ENCODE results near the gene BLMH.

DNA sequence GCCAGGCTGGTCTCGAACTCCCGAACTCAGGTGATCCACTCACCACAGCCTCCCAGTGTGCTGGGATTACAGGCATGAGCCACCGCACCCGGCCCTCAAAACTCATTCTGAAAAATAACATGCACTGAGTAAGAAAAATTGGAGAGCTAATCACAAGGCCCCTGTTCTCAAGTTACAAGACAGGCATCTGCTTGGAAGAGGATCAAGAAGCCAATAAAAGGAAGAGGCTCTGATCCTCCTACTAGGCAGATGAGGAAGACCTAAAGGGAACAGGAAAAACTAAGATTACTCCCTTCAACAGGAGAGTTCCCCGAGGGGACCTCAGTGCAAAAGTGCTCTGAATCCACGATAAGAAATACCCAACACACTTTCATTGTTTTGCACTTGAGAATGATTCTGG is 18.4 kb downstream of the BLMH start:
- TF ChIP-seq CTCF (IDR thresholded peaks at IDR 0.05; ENCODE audit: low read length) (no peak), EZH2 (optimal IDR thresholded peaks at IDR 0.05; ENCODE audit: low read depth, low read length) (no peak), EZH2phosphoT487 (IDR thresholded peaks at IDR 0.05; ENCODE audit: low read length) (no peak)
